Measurements from ENCODE around the gene MAP2K7.

The MAP2K7 gene

GRCh38 chr19:7867092-7867844, 36.4 kb upstream of the MAP2K7 start:
- no peak for DNase-seq

GRCh38 chr19:7868326-7868670, 35.4 kb upstream of the MAP2K7 start:
- DNase-seq, result no peak

- DNase-seq, result no peak
Observed at GRCh38 chr19:7868671-7869452, 34.8 kb upstream of the MAP2K7 start.

- no peak for DNase-seq
Observed at GRCh38 chr19:7869453-7869909, 34.2 kb upstream of the MAP2K7 start.

GRCh38 chr19:7869910-7870511, 33.7 kb upstream of the MAP2K7 start:
- no peak for DNase-seq

GRCh38 chr19:7870571-7871436, 32.9 kb upstream of the MAP2K7 start:
- DNase-seq, result no peak

GRCh38 chr19:7871437-7872305, 32.0 kb upstream of the MAP2K7 start:
- DNase-seq, result no peak

GRCh38 chr19:7872306-7873204, 31.1 kb upstream of the MAP2K7 start:
- no peak for DNase-seq

- DNase-seq, result no peak
Observed at GRCh38 chr19:7873304-7874075, 30.2 kb upstream of the MAP2K7 start.

- no peak for DNase-seq
Observed at GRCh38 chr19:7874076-7874896, 29.4 kb upstream of the MAP2K7 start, which contains the start of gene PRR36. Gene PRR36, minus strand, starts transcription at chr19:7874390. Its CDS starts 701 bp downstream, at chr19:7873689.

- DNase-seq, result no peak
Observed at GRCh38 chr19:7874897-7875273, 28.8 kb upstream of the MAP2K7 start.

- DNase-seq, result no peak
Observed at GRCh38 chr19:7877249-7877836, 26.3 kb upstream of the MAP2K7 start.

- no peak for DNase-seq
Observed at GRCh38 chr19:7879111-7879807, 24.4 kb upstream of the MAP2K7 start.

GRCh38 chr19:7879836-7880235, 23.8 kb upstream of the MAP2K7 start:
- DNase-seq, result no peak

- no peak for DNase-seq
Observed at GRCh38 chr19:7881910-7882309, 21.8 kb upstream of the MAP2K7 start.

GRCh38 chr19:7883105-7883504, 20.6 kb upstream of the MAP2K7 start:
- DNase-seq, result no peak

GRCh38 chr19:7883796-7884570, 19.7 kb upstream of the MAP2K7 start:
- DNase-seq, result no peak

All from cortex of kidney (tissue), 1 donor.